ENCODE measurements around the gene SYT5. TPM values are rescaled to one million over a fixed set of nuclear protein-coding genes. Genes with fewer than 3 reads are reported as not detected.

The SYT5 gene
- total and polyA plus RNA-seq, 2 donors (not counting 1 experiment from before 2014, with no cell fraction given) = 0.27 to 0.94 TPM

- H3K4me3 Mint-ChIP-seq = no peak overlapping the region
- no peaks in the 10 kb centered on the region for H3K4me1 Mint-ChIP-seq
- H2AFZ ChIP-seq (ENCODE audit: insufficient read depth, low read depth, low read length, poor library complexity, severe bottlenecking) = no peak overlapping the region
- H3K27me3 ChIP-seq (replicated peaks in 1 of 4; ENCODE audit: control extremely low read depth in 1 of 4, control insufficient read depth in 3 of 4, insufficient read depth in 4 of 4, low read length in 3 of 4) = peaks cover 0 to 36% (median 8%) of the 10 kb centered on the region in 4 experiments
- ChIA-PET POLR2A (no interaction called here), CTCF (interaction anchor here (1.1 kb wide), 1 partner anchor 69 kb away, joined by 5 read pairs; no protein-coding TSS in a partner anchor)
- TF ChIP-seq CTCF (IDR thresholded peaks at IDR 0.05) (no peak), EZH2 (IDR thresholded peaks at IDR 0.05; ENCODE audit: borderline replicate concordance, insufficient read depth, low read depth, low read length, poor library complexity, severe bottlenecking) (no peak)
- H3K4me1 ChIP-seq (ENCODE audit: control insufficient read depth in 2 of 2, insufficient read depth in 2 of 2, low read length in 2 of 2) = no peaks in the 10 kb centered on the region
- H4K20me1 ChIP-seq (ENCODE audit: control insufficient read depth, insufficient read depth, low read length, poor library complexity, severe bottlenecking) = no peaks in the 10 kb centered on the region
- no peak overlapping the region for H3K4me3 ChIP-seq (ENCODE audit: control extremely low read depth in 1 of 5, extremely low read depth in 1 of 5, insufficient read depth in 1 of 5, low read depth in 2 of 5, low read length in 4 of 5)
- WGBS (ENCODE audit: insufficient coverage) = 91% methylated on average over 13 of the region's 17 CpGs
- H3K79me2 ChIP-seq (ENCODE audit: control insufficient read depth, insufficient read depth, low read length) = no peaks in the 10 kb centered on the region
- H3K36me3 ChIP-seq (replicated peaks in 1 of 2; ENCODE audit: control extremely low read depth in 1 of 2, control insufficient read depth in 1 of 2, extremely low read depth in 1 of 2, insufficient read depth in 2 of 2, low read length in 1 of 2) = no peaks in the 10 kb centered on the region
- no peak for DNase-seq
- no peak overlapping the region for H3K27ac ChIP-seq (ENCODE audit: low read length in 2 of 2)
- no peak overlapping the region for H3K9ac ChIP-seq (ENCODE audit: low read length)
- H3K27me3 Mint-ChIP-seq = peaks cover 31% of the 10 kb centered on the region
- no peak overlapping the region for H3K4me2 ChIP-seq (replicated peaks; ENCODE audit: low read depth, low read length, poor library complexity, severe bottlenecking)
- peaks cover 0 to 30% (median 6%) of the 10 kb centered on the region in 3 donors for H3K9me3 ChIP-seq (ENCODE audit: control extremely low read depth in 1 of 3, control insufficient read depth in 2 of 3, insufficient read depth in 1 of 3, low read length in 2 of 3)
- H3K9me3 Mint-ChIP-seq (ENCODE audit: insufficient read depth) = peaks cover 3% of the 10 kb centered on the region
- ATAC-seq (ENCODE audit: low read depth) = no peak
- intact Hi-C loops (cut with micrococcal nuclease) = no loop called here
- no peak overlapping the region for H3K27ac Mint-ChIP-seq
Observed at GRCh38 chr19:55209693-55210472, 29.8 kb upstream of the SYT5 start.

All from B cell (primary cell).